HEK293 (cell line): ENCODE data around the gene DNAH8.

Source experiments
- TCF7L2 ChIP-seq: IDR thresholded peaks from 2 replicates; pipeline ENCODE4 v1.6.1; 2011; ENCODE audit warnings: low read depth, mild to moderate bottlenecking, inconsistent platforms, low read length, moderate library complexity, borderline replicate concordance
- ZNF169 ChIP-seq: fragments of 450-650 bp; formaldehyde crosslinking; IDR thresholded peaks from 2 replicates; pipeline ENCODE4 v1.5.1; 2016; ENCODE audit warnings: missing biosample characterization, missing genetic modification characterization
- ZNF274 ChIP-seq, 2 experiments: fragments of 200-500 bp in 1 of 2; fragments of 450-650 bp in 1 of 2; sonication (Bioruptor generic) in 1 of 2; formaldehyde crosslinking in 1 of 2; IDR thresholded peaks; 2 replicates each; pipeline versions ENCODE4 v1.5.1 to v1.6.1; 2014 to 2016; ENCODE audit warnings: borderline replicate concordance in 1 of 2, inconsistent platforms in 1 of 2, low read length in 1 of 2, missing biosample characterization in 1 of 2, missing genetic modification characterization in 1 of 2
- TF ChIP-seq, protein P1 (sequence below): fragments of 450-650 bp; formaldehyde crosslinking; IDR thresholded peaks from 2 replicates; pipeline ENCODE4 v1.5.1; 2016; ENCODE audit warnings: missing biosample characterization, missing genetic modification characterization
- TF ChIP-seq, protein P2 (sequence below): fragments of 450-650 bp; formaldehyde crosslinking; IDR thresholded peaks from 2 replicates; pipeline ENCODE4 v1.5.1; 2016; ENCODE audit warnings: missing biosample characterization, missing genetic modification characterization

DNA sequence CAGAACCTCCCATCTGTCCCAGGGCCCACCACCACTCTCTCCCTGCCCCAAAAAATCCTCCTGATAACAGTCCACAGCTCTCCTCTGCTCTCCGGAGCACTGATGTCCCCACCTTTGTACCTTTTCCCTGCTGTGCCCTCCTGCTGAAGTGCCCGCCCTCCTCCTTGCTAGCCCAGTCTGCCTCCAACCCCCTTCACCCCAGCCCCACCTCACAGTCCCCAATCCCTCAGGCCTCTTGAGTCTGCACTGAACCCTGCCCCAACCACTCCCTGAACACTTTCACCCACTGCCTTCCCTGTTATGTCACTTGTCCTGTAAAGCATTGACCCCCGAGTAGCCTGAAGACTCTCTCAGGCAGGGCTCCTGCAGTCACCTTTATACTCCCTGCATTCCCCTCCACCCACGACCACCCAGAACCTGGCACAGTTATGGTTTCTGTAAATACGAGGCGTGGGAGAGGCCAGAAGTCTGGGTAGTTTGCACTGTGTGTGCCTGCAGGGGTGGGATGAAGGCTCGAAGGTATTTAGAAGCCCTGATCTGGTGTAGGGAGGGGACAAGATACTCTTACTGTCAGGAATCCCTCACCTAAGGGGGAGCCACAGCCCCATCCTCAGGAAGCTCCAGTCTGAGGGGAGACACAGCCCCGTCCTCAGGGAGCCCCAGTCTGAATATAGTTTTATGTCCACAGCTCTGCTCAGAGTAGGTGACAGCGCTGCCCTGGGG, 338.9 kb downstream of the DNAH8 start:
- TF ChIP-seq, protein P1, sequence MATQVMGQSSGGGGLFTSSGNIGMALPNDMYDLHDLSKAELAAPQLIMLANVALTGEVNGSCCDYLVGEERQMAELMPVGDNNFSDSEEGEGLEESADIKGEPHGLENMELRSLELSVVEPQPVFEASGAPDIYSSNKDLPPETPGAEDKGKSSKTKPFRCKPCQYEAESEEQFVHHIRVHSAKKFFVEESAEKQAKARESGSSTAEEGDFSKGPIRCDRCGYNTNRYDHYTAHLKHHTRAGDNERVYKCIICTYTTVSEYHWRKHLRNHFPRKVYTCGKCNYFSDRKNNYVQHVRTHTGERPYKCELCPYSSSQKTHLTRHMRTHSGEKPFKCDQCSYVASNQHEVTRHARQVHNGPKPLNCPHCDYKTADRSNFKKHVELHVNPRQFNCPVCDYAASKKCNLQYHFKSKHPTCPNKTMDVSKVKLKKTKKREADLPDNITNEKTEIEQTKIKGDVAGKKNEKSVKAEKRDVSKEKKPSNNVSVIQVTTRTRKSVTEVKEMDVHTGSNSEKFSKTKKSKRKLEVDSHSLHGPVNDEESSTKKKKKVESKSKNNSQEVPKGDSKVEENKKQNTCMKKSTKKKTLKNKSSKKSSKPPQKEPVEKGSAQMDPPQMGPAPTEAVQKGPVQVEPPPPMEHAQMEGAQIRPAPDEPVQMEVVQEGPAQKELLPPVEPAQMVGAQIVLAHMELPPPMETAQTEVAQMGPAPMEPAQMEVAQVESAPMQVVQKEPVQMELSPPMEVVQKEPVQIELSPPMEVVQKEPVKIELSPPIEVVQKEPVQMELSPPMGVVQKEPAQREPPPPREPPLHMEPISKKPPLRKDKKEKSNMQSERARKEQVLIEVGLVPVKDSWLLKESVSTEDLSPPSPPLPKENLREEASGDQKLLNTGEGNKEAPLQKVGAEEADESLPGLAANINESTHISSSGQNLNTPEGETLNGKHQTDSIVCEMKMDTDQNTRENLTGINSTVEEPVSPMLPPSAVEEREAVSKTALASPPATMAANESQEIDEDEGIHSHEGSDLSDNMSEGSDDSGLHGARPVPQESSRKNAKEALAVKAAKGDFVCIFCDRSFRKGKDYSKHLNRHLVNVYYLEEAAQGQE: no peak
- TF ChIP-seq ZNF274 (IDR thresholded peaks at IDR 0.05; ENCODE audit: low read length): no peak
- no peak for TF ChIP-seq ZNF274 (tag by site-specific recombination; IDR thresholded peaks at IDR 0.05; ENCODE audit: borderline replicate concordance)
- TF ChIP-seq, protein P2, sequence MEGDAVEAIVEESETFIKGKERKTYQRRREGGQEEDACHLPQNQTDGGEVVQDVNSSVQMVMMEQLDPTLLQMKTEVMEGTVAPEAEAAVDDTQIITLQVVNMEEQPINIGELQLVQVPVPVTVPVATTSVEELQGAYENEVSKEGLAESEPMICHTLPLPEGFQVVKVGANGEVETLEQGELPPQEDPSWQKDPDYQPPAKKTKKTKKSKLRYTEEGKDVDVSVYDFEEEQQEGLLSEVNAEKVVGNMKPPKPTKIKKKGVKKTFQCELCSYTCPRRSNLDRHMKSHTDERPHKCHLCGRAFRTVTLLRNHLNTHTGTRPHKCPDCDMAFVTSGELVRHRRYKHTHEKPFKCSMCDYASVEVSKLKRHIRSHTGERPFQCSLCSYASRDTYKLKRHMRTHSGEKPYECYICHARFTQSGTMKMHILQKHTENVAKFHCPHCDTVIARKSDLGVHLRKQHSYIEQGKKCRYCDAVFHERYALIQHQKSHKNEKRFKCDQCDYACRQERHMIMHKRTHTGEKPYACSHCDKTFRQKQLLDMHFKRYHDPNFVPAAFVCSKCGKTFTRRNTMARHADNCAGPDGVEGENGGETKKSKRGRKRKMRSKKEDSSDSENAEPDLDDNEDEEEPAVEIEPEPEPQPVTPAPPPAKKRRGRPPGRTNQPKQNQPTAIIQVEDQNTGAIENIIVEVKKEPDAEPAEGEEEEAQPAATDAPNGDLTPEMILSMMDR (tag by site-specific recombination): no peak
- no peak for TF ChIP-seq TCF7L2
- no peak for TF ChIP-seq ZNF169 (tag by site-specific recombination)
